IMR-90 (cell line): ENCODE data around the gene TRMT13.

Experiments used
- BHLHE40 ChIP-seq: fragments of 150-350 bp; IDR thresholded peaks from 2 replicates; pipeline ENCODE4 v1.6.1; 2016; ENCODE audit warnings: mild to moderate bottlenecking, low read depth, low read length
- CEBPB ChIP-seq: IDR thresholded peaks from 2 replicates; pipeline ENCODE4 v1.6.1; 2012; ENCODE audit warnings: low read depth, low read length, improper control_type of control experiment
- CTCF ChIP-seq: conservative IDR thresholded peaks from 2 replicates; pipeline ENCODE4 v1.5.1; 2012; ENCODE audit warnings: mild to moderate bottlenecking, low read depth, low read length, improper control_type of control experiment
- ELK1 ChIP-seq: fragments of 150-350 bp; IDR thresholded peaks from 2 replicates; pipeline ENCODE4 v1.6.1; 2016; ENCODE audit warnings: low read depth, mild to moderate bottlenecking, low read length, moderate library complexity, borderline replicate concordance
- FOS ChIP-seq: fragments of 150-350 bp; IDR thresholded peaks from 2 replicates; pipeline ENCODE4 v1.6.1; 2016; ENCODE audit warnings: low read depth, low read length
- MAFK ChIP-seq: IDR thresholded peaks from 2 replicates; pipeline ENCODE4 v1.6.1; 2012; ENCODE audit warnings: low read depth, low read length, improper control_type of control experiment
- MAZ ChIP-seq: IDR thresholded peaks from 2 replicates; pipeline ENCODE4 v1.6.1; 2012; ENCODE audit warnings: low read depth, mild to moderate bottlenecking, low read length, improper control_type of control experiment, moderate library complexity, borderline replicate concordance
- MXI1 ChIP-seq: IDR thresholded peaks from 2 replicates; pipeline ENCODE4 v1.6.1; 2012; ENCODE audit warnings: low read depth, mild to moderate bottlenecking, low read length, moderate library complexity, borderline replicate concordance
- POLR2A ChIP-seq: IDR thresholded peaks from 2 replicates; pipeline ENCODE4 v1.6.1; 2012; ENCODE audit warnings: mild to moderate bottlenecking, low read depth, low read length
- RAD21 ChIP-seq: IDR thresholded peaks from 2 replicates; pipeline ENCODE4 v1.6.1; 2012; ENCODE audit warnings: low read length, improper control_type of control experiment
- USF2 ChIP-seq: fragments of 150-350 bp; IDR thresholded peaks from 2 replicates; pipeline ENCODE4 v1.6.1; 2017; ENCODE audit warnings: mild to moderate bottlenecking, antibody characterized with exemption, low read length, low read depth

GRCh38 chr1:100137602-100138001 is 4.6 kb downstream of the TRMT13 start:
- no peak for TF ChIP-seq POLR2A
- no peak for TF ChIP-seq CTCF
- no peak for TF ChIP-seq BHLHE40
- no peak for TF ChIP-seq USF2
- no peak for TF ChIP-seq MAZ
- no peak for TF ChIP-seq MXI1
- no peak for TF ChIP-seq FOS
- TF ChIP-seq CEBPB = no peak
- TF ChIP-seq RAD21 = no peak
- no peak for TF ChIP-seq MAFK
- no peak for TF ChIP-seq ELK1
